HL-60/S4 treated with phorbol 12-myristate 13-acetate at 8.2 ng/mL for 4 days and 3 days (cell line): ENCODE measurements around the gene CRELD1.
"Not testable (repeated sequence)": the region's sequence is repeated elsewhere in the genome, so short reads cannot be mapped to it uniquely, and the experiment has no call there.

Experiments
- in situ Hi-C: fragments of 300-500 bp; cut with MboI; formaldehyde crosslinking; loops from 2 replicates; pipeline ENCODE4 v1.15.0; 2022; ENCODE audit warnings: low sequenced_read_pairs

Gene CRELD1

DNA sequence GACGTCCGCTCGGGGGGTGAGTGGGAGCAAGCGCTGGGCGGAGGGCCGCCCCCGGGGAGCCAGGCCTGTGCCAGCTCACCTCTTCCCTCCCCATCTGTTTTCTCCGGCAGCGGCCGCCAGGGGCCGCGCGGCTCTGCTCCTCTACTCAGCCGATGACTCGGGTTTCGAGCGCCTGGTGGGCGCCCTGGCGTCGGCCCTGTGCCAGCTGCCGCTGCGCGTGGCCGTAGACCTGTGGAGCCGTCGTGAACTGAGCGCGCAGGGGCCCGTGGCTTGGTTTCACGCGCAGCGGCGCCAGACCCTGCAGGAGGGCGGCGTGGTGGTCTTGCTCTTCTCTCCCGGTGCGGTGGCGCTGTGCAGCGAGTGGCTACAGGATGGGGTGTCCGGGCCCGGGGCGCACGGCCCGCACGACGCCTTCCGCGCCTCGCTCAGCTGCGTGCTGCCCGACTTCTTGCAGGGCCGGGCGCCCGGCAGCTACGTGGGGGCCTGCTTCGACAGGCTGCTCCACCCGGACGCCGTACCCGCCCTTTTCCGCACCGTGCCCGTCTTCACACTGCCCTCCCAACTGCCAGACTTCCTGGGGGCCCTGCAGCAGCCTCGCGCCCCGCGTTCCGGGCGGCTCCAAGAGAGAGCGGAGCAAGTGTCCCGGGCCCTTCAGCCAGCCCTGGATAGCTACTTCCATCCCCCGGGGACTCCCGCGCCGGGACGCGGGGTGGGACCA, 632 bp upstream of the CRELD1 start:
- in situ Hi-C loops = no loop called here

DNA sequence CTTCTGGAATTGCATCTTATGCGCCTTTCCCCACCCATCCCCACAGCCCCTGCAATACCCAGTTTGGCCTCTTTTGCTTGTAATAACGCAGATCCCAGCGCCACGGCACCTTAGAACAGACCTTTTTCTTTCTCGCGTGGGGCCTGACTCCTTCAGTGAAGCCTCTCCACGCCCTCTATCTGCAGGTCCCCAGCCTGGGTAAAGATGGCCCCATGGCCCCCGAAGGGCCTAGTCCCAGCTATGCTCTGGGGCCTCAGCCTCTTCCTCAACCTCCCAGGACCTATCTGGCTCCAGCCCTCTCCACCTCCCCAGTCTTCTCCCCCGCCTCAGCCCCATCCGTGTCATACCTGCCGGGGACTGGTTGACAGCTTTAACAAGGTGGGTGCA, 594 bp downstream of the CRELD1 start:
- in situ Hi-C loops = no loop called here

DNA sequence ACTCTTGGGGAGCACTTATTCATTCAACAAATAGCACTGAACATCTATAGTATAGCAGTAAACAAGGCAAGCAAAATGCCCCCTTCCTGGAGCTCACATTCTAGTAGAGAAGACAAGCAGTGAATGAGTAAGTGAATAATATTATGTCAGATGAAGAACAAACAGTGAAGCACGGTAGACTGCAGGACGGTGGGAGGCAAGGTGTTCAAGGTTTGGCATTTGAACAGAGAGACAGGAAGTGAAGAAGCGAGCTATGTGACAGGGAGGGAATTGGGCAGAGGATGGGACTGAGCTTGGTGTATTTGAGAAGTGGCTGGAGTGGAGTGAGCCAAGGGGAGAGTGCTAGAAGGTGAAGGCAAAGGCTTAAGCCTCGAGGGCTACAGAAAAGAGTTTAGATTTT, 1.4 kb downstream of the CRELD1 start:
- in situ Hi-C loops = no loop called here

DNA sequence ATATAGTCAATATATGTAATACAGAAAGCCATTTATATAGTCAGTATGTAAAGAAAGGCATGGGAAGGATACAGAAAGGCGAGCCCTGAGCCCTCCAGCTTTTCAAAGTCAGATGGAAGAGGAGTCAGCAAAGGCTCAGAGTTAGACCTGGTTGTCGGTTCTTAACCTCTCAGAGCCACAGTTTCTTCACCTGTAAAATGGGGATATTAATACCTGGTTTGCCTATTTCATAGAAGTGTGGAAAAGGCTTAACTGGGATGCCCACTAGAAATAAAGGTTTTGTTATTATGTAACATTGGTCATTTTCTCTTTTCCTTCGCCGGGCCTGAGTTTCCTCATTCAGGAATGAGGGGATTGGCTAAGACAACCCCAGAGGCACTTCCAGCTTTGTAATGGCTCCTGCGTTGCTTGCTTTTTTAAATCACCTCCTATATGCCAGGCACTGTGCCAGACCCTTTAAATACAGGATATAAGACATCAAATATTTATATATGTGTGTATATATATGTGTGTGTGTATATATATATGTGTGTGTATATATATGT, 2.4 kb downstream of the CRELD1 start:
- in situ Hi-C loops = no loop called here

DNA sequence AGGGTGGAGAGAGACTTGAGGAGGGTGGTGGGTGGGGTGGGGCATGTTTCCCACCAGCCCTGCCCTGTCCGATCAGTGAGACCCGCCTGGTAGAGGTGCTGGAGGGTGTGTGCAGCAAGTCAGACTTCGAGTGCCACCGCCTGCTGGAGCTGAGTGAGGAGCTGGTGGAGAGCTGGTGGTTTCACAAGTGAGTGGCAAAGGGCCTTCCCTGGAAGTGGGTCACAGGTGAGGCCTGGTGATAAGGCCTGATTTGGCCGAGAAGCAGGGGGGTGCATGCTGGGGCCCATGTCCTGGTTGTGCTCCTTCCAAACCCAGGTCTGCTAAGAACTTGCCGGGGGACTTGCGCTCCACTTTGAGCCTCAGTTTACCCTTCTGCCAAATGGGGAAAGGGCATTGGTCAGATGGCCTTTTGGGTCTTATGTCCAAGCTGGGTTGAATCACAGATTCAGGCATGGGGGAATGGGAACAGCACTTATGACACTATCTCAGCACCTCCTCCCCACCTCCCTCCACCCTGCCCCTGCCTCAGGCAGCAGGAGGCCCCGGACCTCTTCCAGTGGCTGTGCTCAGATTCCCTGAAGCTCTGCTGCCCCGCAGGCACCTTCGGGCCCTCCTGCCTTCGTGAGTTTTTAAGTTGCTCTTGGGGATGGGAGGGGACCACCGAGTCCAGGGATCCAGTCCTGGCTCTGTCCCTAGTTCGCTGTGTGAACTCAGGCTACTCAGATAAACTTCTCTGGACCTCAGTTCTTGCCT, 4.0 kb downstream of the CRELD1 start:
- in situ Hi-C loops = no loop called here

DNA sequence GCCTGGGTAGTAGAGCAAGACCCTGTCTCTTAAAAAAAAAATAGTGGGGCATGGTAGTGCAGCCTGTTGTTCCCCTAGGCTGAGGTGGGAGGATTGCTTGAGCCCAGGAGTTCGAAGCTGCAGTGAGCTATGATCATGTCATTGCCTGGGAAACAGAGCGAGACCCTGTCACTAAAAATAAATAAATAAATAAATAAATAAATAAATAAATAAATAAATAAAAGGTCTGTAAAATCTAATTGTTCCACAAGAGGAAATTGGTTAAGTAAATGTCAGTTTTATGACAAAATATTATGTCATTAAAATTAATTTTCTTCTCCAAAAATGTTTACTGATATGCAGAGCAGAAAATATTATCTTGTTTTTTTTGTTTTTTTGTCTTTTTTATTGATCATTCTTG, 5.3 kb downstream of the CRELD1 start:
- in situ Hi-C loops = no loop called here

DNA sequence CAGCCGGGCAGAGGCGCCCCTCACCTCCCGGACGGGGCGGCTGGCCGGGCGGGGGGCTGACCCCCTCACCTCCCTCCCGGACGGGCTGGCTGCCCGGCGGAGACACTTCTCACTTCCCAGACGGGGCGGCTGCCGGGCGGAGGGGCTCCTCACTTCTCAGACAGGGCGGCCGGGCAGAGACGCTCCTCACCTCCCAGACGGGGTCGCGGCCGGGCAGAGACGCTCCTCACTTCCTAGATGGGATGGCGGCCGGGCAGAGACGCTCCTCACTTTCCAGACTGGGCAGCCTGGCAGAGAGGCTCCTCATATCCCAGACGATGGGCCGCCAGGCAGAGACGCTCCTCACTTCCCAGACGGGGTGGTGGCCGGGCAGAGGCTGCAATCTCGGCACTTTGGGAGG, 6.3 kb downstream of the CRELD1 start:
- in situ Hi-C loops = not testable (repeated sequence)

DNA sequence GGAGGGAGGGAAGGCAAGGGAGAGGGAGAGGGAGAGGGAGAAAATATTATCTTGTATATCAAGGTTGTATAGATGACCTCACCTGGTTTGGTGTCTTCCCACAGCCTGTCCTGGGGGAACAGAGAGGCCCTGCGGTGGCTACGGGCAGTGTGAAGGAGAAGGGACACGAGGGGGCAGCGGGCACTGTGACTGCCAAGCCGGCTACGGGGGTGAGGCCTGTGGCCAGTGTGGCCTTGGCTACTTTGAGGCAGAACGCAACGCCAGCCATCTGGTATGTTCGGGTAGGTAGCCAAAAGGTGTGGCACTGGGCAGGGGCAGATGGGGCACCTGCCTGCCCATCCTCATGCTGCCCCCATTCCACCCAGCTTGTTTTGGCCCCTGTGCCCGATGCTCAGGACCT, 7.1 kb downstream of the CRELD1 start:
- in situ Hi-C loops = no loop called here

DNA sequence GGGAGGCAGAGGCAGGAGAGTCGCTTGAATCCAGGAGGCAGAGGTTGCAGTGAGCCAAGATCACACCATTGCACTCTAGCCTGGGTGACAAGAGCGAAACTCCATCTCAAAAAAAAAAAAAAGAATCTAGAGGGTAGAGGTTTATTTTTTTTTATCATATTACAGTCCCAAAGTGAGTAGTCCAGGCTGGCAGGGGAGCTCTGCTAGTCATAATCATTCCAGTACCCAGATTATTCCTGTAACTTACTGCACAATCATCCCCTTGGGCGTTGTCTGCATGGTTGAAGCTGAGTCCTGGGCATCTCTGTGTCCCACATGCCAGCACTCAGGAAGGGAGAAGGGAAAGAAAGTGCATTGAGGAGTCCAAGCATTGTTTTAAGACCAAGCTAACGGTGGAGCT, 8.5 kb downstream of the CRELD1 start:
- in situ Hi-C loops = no loop called here

DNA sequence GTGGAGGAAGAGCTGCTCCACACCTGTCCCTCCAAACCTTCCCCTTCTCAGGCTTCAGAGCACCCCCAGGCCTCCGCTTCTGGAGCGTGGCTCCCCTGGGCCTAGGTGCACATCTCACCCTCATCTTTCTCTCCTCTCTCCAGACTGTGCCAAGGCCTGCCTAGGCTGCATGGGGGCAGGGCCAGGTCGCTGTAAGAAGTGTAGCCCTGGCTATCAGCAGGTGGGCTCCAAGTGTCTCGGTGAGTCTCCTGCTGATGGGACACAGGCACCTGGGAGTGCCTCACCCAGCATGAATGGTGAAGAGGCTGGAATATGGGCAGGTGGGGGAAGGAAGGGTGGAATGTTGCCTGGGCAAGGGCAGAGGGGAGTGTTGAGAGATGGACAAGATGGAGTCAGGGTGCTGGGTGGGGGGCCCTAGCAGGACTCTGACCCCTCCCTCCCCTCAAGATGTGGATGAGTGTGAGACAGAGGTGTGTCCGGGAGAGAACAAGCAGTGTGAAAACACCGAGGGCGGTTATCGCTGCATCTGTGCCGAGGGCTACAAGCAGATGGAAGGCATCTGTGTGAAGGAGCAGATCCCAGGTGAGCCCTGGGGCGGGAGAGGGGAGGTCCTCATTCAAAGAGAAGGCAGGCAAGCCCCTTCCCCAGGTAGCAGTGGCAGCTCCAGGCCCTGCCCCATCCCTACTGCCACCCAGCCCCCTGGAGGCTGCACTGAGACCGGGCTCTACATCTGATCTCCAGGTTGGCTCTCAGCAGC, 9.5 kb downstream of the CRELD1 start:
- in situ Hi-C loops = no loop called here

DNA sequence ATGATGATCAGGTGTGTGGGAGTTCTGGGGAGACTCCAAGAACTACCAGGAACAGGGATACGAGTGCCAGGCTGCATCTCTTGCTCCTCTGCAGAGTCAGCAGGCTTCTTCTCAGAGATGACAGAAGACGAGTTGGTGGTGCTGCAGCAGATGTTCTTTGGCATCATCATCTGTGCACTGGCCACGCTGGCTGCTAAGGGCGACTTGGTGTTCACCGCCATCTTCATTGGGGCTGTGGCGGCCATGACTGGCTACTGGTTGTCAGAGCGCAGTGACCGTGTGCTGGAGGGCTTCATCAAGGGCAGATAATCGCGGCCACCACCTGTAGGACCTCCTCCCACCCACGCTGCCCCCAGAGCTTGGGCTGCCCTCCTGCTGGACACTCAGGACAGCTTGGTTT, 10.6 kb downstream of the CRELD1 start:
- in situ Hi-C loops = no loop called here

DNA sequence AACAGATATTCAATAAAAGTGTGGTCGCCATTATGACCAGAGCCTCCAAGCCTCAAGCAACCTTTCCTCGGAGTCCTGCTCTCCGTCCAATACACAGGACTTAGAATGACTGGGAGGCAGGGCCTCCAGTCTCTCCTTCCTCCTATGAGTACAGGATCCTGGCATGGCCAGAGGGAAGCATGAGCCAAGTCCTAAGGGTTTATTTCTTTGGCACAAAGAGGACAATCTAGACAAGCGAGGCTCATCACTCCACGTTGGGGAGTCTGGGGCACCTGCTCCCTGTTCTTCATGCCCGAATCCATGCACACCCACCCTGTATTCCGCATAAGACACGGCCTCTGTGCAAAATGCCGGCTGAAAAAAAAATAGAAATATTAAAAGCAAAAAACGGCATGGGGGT, 11.7 kb downstream of the CRELD1 start:
- in situ Hi-C loops = no loop called here

DNA sequence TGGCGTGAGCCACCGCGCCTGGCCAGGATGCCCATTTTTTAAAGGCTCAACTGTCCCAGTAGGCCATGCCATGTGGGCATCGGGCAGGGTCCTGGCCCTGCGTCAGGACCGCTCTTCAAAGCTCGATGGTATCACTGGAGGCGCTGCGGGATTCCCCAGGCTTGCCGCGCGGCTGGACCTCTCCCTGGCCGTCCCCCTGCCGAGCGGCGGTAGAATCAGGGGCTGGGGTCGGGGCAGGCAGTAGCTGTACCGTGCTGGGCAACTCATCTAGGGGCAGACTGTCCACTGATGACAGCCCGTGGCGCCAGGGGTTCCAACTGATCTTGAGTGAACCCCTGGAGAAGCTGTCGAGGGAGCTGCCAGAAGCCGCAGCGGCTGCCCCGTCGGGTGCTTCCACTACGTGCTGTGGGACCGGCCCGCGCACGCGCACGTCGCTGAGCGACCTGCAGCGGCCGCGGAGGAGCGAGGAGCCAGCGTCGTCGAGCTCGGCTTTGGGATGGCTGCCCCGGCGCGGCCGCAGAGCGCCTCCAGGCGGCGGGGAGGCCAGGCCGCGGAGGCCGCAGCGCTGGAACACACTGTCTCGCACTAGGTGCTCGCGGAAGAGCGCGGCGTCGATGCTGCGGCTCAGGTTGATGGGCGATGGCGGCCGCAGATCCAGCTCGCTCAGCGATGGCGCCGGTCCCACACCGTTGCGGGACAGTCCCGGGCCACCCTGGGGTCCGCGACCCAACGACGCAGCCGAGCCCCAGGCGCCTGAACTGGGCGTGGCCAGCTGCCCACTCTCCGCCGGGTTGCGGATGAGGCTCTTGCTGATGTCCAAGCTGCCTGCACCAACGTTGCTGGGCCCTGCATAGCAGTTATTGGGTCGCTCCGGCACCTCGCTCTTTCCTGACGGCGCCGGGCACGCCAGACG, 12.7 kb downstream of the CRELD1 start:
- in situ Hi-C loops = no loop called here

DNA sequence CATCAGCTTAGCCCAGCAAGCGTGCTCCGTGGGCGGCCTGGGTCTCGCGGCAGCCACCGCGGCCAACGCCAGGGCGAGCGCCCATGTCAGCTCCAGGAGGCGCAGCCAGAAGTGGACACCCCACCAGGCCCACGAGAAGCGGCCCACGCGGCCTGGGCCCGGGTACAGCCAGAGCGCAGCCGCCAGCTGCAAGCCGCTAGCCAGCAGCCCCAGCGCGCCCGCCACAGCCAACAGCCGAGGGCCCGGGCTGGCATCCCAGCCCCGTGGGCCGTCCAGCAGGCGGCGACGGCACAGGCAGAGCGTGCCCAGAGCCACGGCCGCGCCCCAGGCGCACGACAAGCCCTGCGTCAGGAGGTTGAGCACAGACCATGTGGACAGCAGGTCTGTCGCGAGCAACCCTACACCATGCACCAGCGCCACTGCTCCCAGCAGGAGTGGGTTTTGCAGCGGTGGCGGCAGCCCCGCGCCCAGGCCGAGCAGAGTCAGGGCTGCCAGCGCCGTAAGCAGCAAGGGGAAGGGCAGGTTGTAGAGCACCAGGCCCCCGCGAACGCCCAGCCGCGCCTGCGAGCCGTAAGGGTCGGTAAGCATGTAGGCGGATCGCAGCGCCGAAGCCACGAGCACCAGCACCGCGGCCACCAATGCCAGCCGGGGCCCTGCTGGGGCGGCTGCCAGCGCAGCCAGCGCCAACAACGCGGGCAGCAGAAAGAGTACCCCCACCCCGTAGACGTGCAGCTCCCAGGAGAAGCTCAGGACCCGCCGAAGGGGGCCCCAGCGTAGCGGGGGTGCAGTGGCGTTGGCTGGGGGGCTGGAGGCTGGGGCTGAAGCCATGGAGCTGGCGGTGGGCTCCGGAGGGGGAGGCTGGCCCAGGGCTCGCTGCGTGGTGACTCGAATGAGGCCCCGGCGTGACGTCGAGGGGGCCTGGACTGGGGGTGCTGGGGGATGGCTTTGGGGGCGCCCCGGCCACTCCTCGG, 13.7 kb downstream of the CRELD1 start:
- in situ Hi-C loops = no loop called here

DNA sequence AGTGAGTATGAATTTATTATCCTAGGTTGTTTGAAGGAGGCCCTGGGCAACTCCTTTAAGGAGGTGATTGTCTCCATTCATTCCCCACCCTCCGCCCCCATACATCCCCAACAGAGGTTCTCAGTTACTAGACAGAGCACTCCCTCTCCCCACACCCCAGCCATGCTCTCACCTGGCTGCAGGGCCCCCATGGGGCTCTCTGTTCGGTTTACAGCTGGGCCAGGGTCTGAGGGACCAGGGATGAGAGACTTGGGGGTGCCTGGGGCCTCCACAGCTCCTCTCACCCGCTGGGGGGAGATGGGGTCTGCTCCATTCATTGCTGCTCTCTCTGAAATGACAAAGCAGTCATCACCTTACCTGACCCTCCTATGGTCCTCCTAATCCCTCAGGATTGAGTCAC, 15.0 kb downstream of the CRELD1 start:
- in situ Hi-C loops = no loop called here

DNA sequence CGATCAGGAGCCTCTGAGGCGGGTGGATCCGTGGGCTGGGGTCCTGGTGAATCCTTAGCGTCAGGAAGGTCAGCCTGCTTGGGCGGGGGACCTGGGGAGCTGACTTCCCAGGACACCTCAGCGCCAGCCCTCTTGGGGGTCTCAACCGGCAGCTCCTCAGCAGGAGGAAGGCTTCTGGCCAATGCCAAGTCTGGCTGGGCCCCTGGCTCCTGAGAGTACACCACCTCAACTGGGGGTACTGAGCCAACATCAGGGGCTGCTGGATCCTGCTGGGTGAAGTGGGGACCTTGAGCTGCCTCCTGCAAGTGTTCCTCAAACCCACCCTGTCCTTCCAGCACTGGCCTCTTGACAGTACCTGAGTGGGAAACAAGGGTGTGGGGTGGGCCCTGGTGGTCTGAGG, 15.5 kb downstream of the CRELD1 start:
- in situ Hi-C loops = no loop called here

DNA sequence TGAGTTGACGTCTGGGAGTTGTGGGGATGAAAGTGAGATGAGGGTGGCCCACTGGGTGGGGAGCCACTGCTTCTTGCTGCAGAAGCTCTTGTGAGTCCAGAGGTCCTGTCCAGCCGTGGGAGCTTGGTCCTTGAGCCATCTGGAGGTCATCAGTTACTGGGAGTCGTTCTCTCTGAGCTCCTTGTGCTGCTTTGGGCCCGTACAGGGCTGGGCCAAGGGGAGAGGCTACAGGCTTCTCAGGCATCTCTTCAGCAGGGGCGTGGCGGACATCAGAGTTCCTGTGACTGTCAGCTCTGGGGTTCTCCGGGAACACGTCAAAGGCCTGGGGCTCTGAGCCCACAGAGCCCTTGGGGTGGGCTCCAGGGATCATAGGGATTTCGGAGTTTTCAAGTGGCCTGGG, 16.0 kb downstream of the CRELD1 start:
- in situ Hi-C loops = no loop called here

DNA sequence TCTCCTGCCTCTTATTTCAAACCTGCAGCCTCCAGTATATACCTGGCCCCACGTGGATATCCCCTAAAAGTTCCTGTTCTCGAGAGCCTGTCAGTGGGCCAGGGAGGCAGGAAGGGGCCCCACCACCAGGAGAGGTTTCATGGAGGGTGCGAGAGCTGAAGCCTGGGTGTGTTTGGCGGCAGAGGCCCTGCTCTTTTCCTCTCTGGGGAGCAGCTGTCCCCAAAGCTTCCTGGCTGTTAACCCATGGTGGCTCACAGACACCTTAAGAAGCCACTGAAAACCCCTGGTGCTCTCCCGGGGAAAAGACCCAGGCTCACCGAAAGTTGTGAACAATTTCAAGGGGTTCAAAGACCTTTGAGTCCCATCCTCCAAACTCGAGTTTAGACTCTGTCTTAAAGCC, 17.5 kb downstream of the CRELD1 start:
- in situ Hi-C loops = no loop called here

DNA sequence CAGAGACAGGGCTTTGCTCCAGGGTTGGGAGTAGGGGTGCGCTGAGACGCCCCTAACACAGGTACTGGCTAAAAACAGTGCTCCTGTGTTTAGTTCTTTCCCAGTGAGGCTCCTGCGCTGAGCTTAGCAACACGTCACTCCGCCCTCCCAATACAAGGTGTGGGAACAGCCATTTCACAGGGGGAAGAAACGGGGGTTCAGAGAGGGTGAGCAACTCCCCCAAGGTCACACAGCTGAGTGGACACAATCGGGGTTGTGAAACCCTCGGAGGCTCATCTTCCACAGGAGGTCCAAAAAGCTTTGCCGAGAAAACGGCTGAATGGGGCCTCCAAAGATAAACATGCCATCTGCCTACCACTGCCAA, 17.9 kb downstream of the CRELD1 start:
- in situ Hi-C loops = no loop called here
